Stimulated activated CD4-positive, alpha-beta T cell treated with anti-CD3 and anti-CD28 coated beads, Interleukin-12 subunit alpha, Interleukin-12 subunit beta, amount 100 ng/mL, for 24 hours (primary cell): ENCODE results near the gene FAM24B.
"Not testable (repeated sequence)": the region's sequence is repeated elsewhere in the genome, so short reads cannot be mapped to it uniquely, and the experiment has no call there.

Source experiments
- DNase-seq, 2 experiments: peaks; one replicate each; pipeline ENCODE4 v3.0.0-alpha.2; 2020; ENCODE audit warnings: low read depth in 2 of 2

Gene FAM24B

GRCh38 chr10:122859527-122859926 is 19.9 kb downstream of the FAM24B start:
- no peak for DNase-seq

GRCh38 chr10:122858042-122858441 is 21.3 kb downstream of the FAM24B start:
- DNase-seq = not testable (repeated sequence)

DNA sequence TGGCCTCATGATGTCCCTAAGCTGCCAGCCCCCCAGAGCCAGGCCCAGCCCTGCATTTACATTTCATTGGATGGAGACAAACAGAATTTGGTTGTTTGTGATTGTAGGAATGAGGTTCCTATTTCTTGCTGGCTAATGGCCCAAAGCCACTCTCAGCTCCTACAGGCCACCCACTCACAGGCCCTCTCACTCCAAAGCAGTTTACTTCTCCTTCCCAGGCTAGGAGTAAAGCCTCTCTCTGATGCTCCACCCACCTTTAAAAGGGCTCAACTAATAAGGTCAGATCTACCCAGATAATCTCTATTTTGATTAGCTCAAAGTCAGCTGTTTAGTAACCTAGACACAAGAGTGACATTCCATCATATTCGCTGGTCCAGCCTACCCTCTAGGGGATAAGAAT is 22.5 kb downstream of the FAM24B start:
- no peak for DNase-seq

GRCh38 chr10:122855745-122856144 is 23.6 kb downstream of the FAM24B start:
- no peak for DNase-seq

DNA sequence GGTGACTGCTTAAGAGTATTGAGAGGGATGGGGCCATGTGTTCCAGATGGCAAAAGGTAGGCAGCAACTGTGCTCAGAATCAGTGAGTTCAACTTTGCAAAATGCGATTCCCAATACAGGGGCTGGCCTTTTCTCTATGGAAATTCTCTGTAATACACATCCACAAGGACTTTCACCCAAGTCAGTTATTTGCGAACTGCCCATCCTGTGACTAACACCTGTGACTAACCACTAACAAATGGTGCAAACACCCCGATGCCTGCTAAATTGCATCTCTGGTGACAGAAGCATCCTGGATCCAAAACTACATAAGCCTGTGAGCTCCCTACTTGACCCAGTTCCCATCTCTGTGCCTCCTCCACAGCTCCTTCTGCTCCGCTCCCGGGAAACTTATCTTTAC is 24.7 kb downstream of the FAM24B start:
- no peak for DNase-seq

- DNase-seq = no peak
Measured at GRCh38 chr10:122853665-122854313, 25.6 kb downstream of the FAM24B start.

GRCh38 chr10:122852261-122852660 is 27.1 kb downstream of the FAM24B start:
- no peak for DNase-seq

GRCh38 chr10:122850705-122851640 is 28.4 kb downstream of the FAM24B start:
- DNase-seq = no peak

GRCh38 chr10:122849900-122850605 is 29.3 kb downstream of the FAM24B start:
- DNase-seq = no peak

- DNase-seq = no peak
Measured at GRCh38 chr10:122849090-122849489, 30.3 kb downstream of the FAM24B start.

DNA sequence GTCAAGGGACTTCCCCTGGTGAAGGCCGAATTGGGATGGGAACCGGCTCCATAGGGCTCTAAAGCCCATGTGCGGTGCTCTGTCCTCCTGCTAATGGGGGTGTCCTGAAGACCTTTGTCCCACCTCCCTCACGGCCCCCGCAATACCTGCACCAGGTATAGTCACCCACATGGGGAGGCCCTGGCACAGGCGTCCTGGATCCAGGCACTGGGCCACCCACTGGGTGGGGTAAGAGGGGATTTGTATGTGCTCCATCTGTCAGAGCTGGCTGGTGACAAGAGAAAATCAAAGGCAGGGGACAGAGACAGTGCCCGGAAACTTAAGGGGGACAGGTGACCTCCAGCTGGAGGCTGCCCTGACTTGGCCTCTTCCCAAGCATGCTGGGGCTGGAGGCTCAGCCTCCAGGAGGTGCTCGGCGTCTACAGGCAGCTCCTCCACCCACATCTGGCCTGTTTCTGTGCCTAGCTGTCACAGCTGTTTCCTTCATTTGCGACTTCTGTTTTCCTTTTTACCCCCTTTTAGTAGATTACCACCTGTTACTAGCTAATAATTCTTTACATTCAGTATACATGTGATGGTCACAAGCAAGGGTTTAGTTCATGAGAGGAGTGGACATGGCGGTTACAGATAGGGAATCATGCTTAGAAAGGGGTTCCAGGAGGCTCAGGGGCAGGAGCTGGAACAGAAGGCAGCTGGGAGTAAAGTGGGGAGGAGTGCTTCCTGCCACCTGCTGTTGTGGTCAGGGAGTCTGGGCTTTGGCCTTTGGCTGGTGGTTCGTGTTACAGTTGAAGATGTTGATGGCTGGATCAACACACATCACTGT is 31.4 kb downstream of the FAM24B start:
- DNase-seq = no peak

- no peak for DNase-seq
Measured at GRCh38 chr10:122845783-122846332, 33.5 kb downstream of the FAM24B start, which contains the start of gene CUZD1. CUZD1 (minus strand) TSS chr10:122845857; CDS start chr10:122845843, 14 bp downstream.

DNA sequence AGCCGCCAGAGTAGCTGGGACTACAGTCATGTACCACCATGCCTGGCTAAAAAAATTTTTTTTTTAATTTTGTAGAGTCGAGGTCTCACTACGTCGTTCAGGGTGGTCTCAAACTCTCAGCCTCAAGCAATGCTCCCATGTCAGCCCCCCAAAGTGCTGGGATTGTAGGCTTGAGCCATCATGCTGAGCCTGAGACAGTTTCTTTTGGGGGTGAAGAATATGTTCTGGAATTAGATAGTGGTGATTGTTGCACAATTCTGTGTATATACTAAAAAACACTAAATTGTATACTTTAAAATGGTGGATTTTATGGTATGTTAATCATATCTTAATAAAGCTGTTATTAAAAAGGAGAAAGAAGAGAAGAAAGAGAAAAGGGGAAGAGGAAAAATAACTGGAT is 35.2 kb downstream of the FAM24B start:
- no peak for DNase-seq

DNA sequence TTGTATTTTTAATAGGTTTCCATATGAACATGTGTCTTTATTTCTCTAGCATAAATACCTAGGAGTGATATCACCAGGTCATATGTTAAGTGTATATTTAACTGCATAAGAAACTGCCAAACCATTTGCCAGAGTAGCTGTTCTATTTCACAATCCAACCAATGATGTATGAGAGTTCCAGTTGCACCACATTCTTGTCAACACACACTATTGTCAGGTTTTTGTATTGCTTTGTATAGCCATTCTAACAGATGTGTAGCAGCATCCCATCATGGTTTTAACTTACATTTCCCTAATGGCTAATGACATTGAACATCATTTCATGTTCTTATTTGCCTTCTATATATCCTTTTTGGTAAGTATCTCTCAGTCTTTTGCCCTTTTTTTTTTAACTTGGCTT is 37.8 kb downstream of the FAM24B start:
- DNase-seq = no peak

- DNase-seq = no peak
Measured at GRCh38 chr10:122839505-122839904, 39.9 kb downstream of the FAM24B start.

DNA sequence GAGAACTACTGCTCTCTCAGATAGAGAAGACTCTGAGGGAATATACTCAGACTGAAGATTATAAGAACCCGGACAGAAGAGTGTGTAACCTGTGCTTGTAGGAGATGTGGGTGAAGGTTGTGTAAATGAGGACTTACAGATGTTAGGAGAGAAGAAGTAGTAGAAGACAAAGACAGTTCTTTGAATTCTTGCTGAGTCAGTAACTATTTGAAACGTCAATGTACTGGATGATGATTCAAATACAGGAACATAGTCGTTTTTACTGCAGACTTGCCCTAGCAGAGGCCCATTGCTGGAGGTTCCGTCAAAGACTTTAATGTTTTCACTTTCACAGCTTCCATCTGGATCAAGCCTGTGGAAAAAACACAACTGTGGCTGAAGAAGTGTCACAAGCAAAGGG is 40.5 kb downstream of the FAM24B start:
- no peak for DNase-seq

DNA sequence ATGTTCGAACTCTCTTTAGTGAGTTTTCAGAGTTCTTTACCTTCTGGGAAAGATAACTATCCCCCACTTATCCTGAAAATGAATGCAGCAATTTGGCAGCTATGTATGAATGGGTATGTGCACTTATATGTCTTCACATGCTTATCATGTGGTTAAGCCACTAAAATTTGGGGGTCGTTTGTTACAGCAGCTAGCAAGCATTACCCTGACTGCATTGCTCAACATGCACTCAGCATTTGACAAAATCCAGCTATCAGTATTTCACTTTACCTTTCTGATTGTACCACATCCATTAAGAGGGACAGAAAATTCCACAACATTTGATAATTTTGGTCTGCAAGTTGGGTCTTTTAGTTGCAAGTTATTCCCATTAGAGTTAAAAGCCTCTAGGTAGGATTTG is 43.5 kb downstream of the FAM24B start:
- DNase-seq = no peak

- DNase-seq = no peak
Measured at GRCh38 chr10:122830965-122831353, 48.4 kb downstream of the FAM24B start.

- DNase-seq = no peak
Measured at GRCh38 chr10:122830273-122830964, 49.0 kb downstream of the FAM24B start.

GRCh38 chr10:122829454-122829853 is 49.9 kb downstream of the FAM24B start:
- DNase-seq = no peak
